Endothelial cell of umbilical vein (primary cell): ENCODE data around the gene PPP2R5B. TPM values are rescaled to one million over a fixed set of nuclear protein-coding genes. Genes with fewer than 3 reads are reported as not detected.

Source experiments
- BruUV-seq: library from RNA; stranded (reverse); fragments of 400-500 nt; replicated peaks from 2 replicates; lab custom pipeline; 2021; lab: Mats Ljungman, UMichigan
- CTCF ChIA-PET: fragments of 300-600, 350-600 bp; sonication (Branson Sonifier 250); formaldehyde crosslinking; loops from one replicate; lab custom pipeline; 2021; ENCODE audit warnings: antibody characterized with exemption, inconsistent platforms; lab: Charles Lee
- POLR2A ChIA-PET: fragments of 300-600, 350-600 bp; sonication (Branson Sonifier 250); formaldehyde crosslinking; loops from one replicate; lab custom pipeline; 2021; ENCODE audit warnings: antibody characterized with exemption, inconsistent platforms; lab: Charles Lee
- DNase-seq: peaks from one replicate; pipeline ENCODE4 v3.0.0-alpha.2; 2011; ENCODE audit warnings: low read depth, low spot score
- FAIRE-seq: peaks from 2 replicates; lab custom pipeline; 2011; peaks lifted over from hg19 to GRCh38; lab: Jason Lieb, UNC
- H2AFZ ChIP-seq: 2 replicates; pipeline ENCODE4 v1.6.0; 2012; ENCODE audit warnings: low read depth, low read length, control low read depth, inconsistent platforms
- H3K27ac ChIP-seq: 2 replicates; pipeline ENCODE4 v1.5.1; 2011; ENCODE audit warnings: low read depth, mild to moderate bottlenecking, control low read depth, low read length, moderate library complexity; ENCODE audit not compliant: insufficient read depth
- H3K27me3 ChIP-seq, 2 experiments: 2 replicates each; pipeline versions ENCODE4 v1.6.0 to v1.6.1; 2011; ENCODE audit warnings: low read length in 2 of 2, mixed read lengths in 1 of 2; ENCODE audit not compliant: control insufficient read depth in 2 of 2, insufficient read depth in 2 of 2
- H3K36me3 ChIP-seq, 2 experiments: 2 replicates in 1 of 2; 3 replicates in 1 of 2; pipeline ENCODE4 v1.5.1; 2011; ENCODE audit warnings: low read length in 2 of 2, mild to moderate bottlenecking in 1 of 2, moderate library complexity in 1 of 2; ENCODE audit not compliant: control insufficient read depth in 2 of 2, insufficient read depth in 2 of 2; ENCODE audit errors: extremely low read depth in 1 of 2
- H3K4me1 ChIP-seq: 3 replicates; pipeline ENCODE4 v1.5.1; 2011; ENCODE audit warnings: mild to moderate bottlenecking, low read length; ENCODE audit not compliant: control insufficient read depth, insufficient read depth; ENCODE audit errors: extremely low read depth
- H3K4me2 ChIP-seq: 2 replicates; pipeline ENCODE4 v1.6.1; 2011; ENCODE audit warnings: low read length, control low read depth, mixed read lengths; ENCODE audit not compliant: insufficient read depth
- H3K4me3 ChIP-seq, 3 experiments: fragments of 200-600 bp in 1 of 3; sonication (generic), shearing (Covaris generic) in 1 of 3; replicated peaks in 1 of 3; 2 replicates each; pipeline ENCODE4 v1.5.1; 2011 to 2016; ENCODE audit warnings: control low read depth in 3 of 3, low read length in 3 of 3, mild to moderate bottlenecking in 2 of 3, inconsistent platforms in 1 of 3, low read depth in 1 of 3, moderate library complexity in 1 of 3; ENCODE audit not compliant: insufficient read depth in 1 of 3
- H3K79me2 ChIP-seq: 2 replicates; pipeline ENCODE4 v1.6.0; 2012; ENCODE audit warnings: low read length, inconsistent platforms; ENCODE audit not compliant: control insufficient read depth, insufficient read depth
- H3K9ac ChIP-seq: replicated peaks from 2 replicates; pipeline ENCODE3; 2011; ENCODE audit warnings: low read length, control low read depth; ENCODE audit not compliant: insufficient read depth; ENCODE audit errors: extremely low read depth
- H3K9me1 ChIP-seq: replicated peaks from 3 replicates; pipeline ENCODE4 v1.6.0; 2011; ENCODE audit warnings: mild to moderate bottlenecking, low read length; ENCODE audit not compliant: control insufficient read depth, insufficient read depth; ENCODE audit errors: extremely low read depth
- H3K9me3 ChIP-seq: replicated peaks from 2 replicates; pipeline ENCODE4 v1.5.1; 2012; ENCODE audit warnings: low read length, inconsistent platforms; ENCODE audit not compliant: control insufficient read depth, insufficient read depth
- H4K20me1 ChIP-seq: replicated peaks from 2 replicates; pipeline ENCODE3; 2011; ENCODE audit warnings: mild to moderate bottlenecking, low read length; ENCODE audit not compliant: control insufficient read depth, insufficient read depth; ENCODE audit errors: extremely low read depth
- FOS ChIP-seq: IDR thresholded peaks from 2 replicates; pipeline ENCODE4 v1.6.1; 2011; ENCODE audit warnings: mild to moderate bottlenecking, low read length, moderate library complexity, borderline replicate concordance; ENCODE audit not compliant: insufficient read depth
- GATA2 ChIP-seq: IDR thresholded peaks from 2 replicates; pipeline ENCODE4 v1.7.0; 2011; ENCODE audit warnings: low read depth, mild to moderate bottlenecking, moderate library complexity, mixed read lengths, low read length; ENCODE audit not compliant: insufficient read length, insufficient read depth
- JUN ChIP-seq: IDR thresholded peaks from 2 replicates; pipeline ENCODE4 v1.6.1; 2011; ENCODE audit warnings: borderline replicate concordance, low read depth; ENCODE audit not compliant: insufficient read length, insufficient read depth
- MYC ChIP-seq: IDR thresholded peaks from one replicate; pipeline ENCODE4 v1.6.1; 2011; ENCODE audit warnings: mild to moderate bottlenecking, low read depth, low read length
- POLR2A ChIP-seq: IDR thresholded peaks from 2 replicates; pipeline ENCODE4 v1.6.1; 2012; ENCODE audit warnings: low read depth, mild to moderate bottlenecking, control low read depth, low read length
- POLR2AphosphoS5 ChIP-seq: IDR thresholded peaks from 2 replicates; pipeline ENCODE4 v1.6.1; 2012; ENCODE audit warnings: low read depth, mild to moderate bottlenecking, control low read depth, low read length, moderate library complexity; ENCODE audit not compliant: insufficient read depth
- dilution Hi-C: fragments of 300-500 bp; cut with MboI; formaldehyde crosslinking; loops from one replicate; pipeline ENCODE4 v1.15.0; 2019; ENCODE audit warnings: low sequenced_read_pairs; ENCODE audit not compliant: extremely low pct_ligation_motif_present
- intact Hi-C: fragments of 100-400 bp; cut with micrococcal nuclease; formaldehyde crosslinking; loops from one replicate; pipeline ENCODE4 v1.10.0; 2022
- polyA plus RNA-seq, 4 experiments: library from polyadenylated mRNA; depleted of rRNA in 3 of 4; stranded (reverse) in 3 of 4; unstranded in 1 of 4; fragments of >200 nt; gene quantifications; 2 replicates each; pipeline versions ENCODE4 v1.2.1 to v1.2.3, GENCODE V29; 2011 to 2012; ENCODE audit warnings: missing spikeins in 1 of 4
- total RNA-seq: library from RNA; stranded (reverse); gene quantifications from 2 replicates; pipeline ENCODE4 v1.2.3, GENCODE V29; 2021
- TF ChIP-seq, protein P1 (sequence below), 2 donors: IDR thresholded peaks; 1 replicate in 1 of 2; 2 replicates in 1 of 2; pipeline ENCODE4 v1.5.1; 2011; ENCODE audit warnings: low read length in 2 of 2, mild to moderate bottlenecking in 2 of 2, moderate library complexity in 2 of 2, control low read depth in 1 of 2, inconsistent platforms in 1 of 2, low read depth in 1 of 2; ENCODE audit not compliant: insufficient read depth in 1 of 2; ENCODE audit errors: extremely low read depth in 1 of 2
- TF ChIP-seq, protein P2 (sequence below): IDR thresholded peaks from 2 replicates; pipeline ENCODE4 v1.6.1; 2011; ENCODE audit not compliant: insufficient read depth, insufficient read length

The PPP2R5B gene
- total and polyA plus RNA-seq, 2 donors (not counting 3 experiments of a cell fraction or from before 2014, with no cell fraction given) = 17.6 to 17.8 TPM

DNA sequence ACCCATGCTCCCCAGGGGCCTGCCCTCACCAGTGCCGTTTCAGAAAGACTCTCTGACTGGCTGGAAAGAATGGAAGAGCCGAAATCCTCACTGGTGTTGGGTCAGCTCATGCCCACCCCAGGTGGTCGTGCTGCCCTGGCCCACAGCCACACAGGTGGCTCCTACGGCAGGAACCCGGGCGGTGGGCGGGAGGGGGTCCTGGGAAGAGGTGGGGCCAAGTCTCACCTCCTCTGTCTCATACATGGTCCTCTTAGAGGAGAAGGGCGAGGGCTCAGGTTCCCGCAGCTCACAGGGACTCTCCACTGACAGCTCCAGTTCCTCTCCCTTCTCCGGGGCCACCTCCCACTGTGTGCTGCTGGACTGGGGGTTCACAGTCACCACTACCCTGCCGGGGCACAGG is 15.7 kb upstream of the PPP2R5B start:
- CTCF ChIA-PET = interaction anchor here (1.5 to 1.7 kb wide), 2 partner anchors 21 to 88 kb away, joined by 3 to 5 read pairs; partner anchors contain the start of gene BATF2
- Histone ChIP-seq H3K9me3 (no peaks in the 10 kb centered on the region), H3K4me2 (no peak overlapping the region), H3K9me1 (no peaks in the 10 kb centered on the region), H3K9ac (no peak overlapping the region), H3K27me3 (no peaks in the 10 kb centered on the region), H4K20me1 (no peaks in the 10 kb centered on the region), H3K36me3 (peaks cover 7 to 68% of the 10 kb centered on the region in 2 experiments), H2AFZ (no peak overlapping the region), H3K4me1 (no peaks in the 10 kb centered on the region), H3K4me3 (no peak overlapping the region), H3K27ac (no peak overlapping the region), H3K79me2 (no peaks in the 10 kb centered on the region)
- POLR2A ChIA-PET = no interaction called here
- intact Hi-C loops = no loop called here
- dilution Hi-C loops = no loop called here
- no peak for DNase-seq
- no TSS peak for BruUV-seq
- FAIRE-seq = no peak
- no peak for TF ChIP-seq FOS
- no peak for TF ChIP-seq POLR2AphosphoS5
- no peak for TF ChIP-seq JUN
- TF ChIP-seq, protein P1, sequence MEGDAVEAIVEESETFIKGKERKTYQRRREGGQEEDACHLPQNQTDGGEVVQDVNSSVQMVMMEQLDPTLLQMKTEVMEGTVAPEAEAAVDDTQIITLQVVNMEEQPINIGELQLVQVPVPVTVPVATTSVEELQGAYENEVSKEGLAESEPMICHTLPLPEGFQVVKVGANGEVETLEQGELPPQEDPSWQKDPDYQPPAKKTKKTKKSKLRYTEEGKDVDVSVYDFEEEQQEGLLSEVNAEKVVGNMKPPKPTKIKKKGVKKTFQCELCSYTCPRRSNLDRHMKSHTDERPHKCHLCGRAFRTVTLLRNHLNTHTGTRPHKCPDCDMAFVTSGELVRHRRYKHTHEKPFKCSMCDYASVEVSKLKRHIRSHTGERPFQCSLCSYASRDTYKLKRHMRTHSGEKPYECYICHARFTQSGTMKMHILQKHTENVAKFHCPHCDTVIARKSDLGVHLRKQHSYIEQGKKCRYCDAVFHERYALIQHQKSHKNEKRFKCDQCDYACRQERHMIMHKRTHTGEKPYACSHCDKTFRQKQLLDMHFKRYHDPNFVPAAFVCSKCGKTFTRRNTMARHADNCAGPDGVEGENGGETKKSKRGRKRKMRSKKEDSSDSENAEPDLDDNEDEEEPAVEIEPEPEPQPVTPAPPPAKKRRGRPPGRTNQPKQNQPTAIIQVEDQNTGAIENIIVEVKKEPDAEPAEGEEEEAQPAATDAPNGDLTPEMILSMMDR (IDR thresholded peaks at IDR 0.05; ENCODE audit: extremely low read depth in 1 of 2, insufficient read depth in 1 of 2, low read depth in 1 of 2, low read length in 2 of 2) = no peak
- TF ChIP-seq, protein P2, sequence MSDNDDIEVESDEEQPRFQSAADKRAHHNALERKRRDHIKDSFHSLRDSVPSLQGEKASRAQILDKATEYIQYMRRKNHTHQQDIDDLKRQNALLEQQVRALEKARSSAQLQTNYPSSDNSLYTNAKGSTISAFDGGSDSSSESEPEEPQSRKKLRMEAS = no peak
- TF ChIP-seq POLR2A = no peak
- no peak for TF ChIP-seq MYC
- TF ChIP-seq GATA2 = no peak
